T-helper 2 cell treated with Interferon-gamma antibody and Interleukin-4, amounts not matched to agents 5 μg/mL and 100 μg/mL, for 36 hours (primary cell): ENCODE measurements around the gene PEAK1.

ENCODE experiments used
- DNase-seq: peaks from one replicate; pipeline ENCODE4 v3.0.0; 2021; ENCODE audit warnings: low spot score
- H3K27ac Mint-ChIP-seq: one replicate; pipeline ENCODE4 v1.8.0; 2021; ENCODE audit warnings: mild to moderate bottlenecking, mixed read lengths
- H3K27me3 Mint-ChIP-seq: one replicate; pipeline ENCODE4 v1.8.0; 2021; ENCODE audit warnings: low read depth, mixed read lengths
- H3K36me3 Mint-ChIP-seq: one replicate; pipeline ENCODE4 v1.8.0; 2021; ENCODE audit warnings: low read depth, mixed read lengths
- H3K4me1 Mint-ChIP-seq: one replicate; pipeline ENCODE4 v1.8.0; 2021; ENCODE audit warnings: low read depth, mixed read lengths
- H3K4me3 Mint-ChIP-seq: one replicate; pipeline ENCODE4 v1.8.0; 2022; ENCODE audit warnings: mild to moderate bottlenecking, moderate library complexity, mixed read lengths
- H3K9me3 Mint-ChIP-seq: one replicate; pipeline ENCODE4 v1.8.0; 2021; ENCODE audit warnings: mixed read lengths

Gene PEAK1

DNA sequence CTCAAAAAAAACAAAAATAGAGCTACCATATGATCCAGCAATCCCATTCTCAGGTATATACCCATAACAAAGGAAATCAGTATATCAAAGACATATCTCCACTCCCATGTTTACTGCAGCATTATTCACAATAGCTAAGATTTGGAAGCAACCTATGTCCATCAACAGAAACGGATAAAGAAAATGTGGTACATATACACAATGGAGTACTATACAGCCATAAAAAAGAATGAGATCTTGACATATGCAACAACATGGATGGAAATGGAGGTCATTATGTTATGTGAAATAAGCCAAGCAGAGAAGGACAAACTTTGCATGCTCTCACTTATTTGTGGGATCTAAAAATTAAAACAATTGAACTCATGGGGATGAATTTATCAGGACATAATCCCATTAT, 19.6 kb downstream of the PEAK1 start:
- H3K9me3 Mint-ChIP-seq: peaks cover 50% of the 10 kb centered on the region
- H3K27me3 Mint-ChIP-seq: no peaks in the 10 kb centered on the region
- H3K36me3 Mint-ChIP-seq: peaks cover 13% of the 10 kb centered on the region
- no peak overlapping the region for H3K27ac Mint-ChIP-seq
- H3K4me1 Mint-ChIP-seq: peaks cover 10% of the 10 kb centered on the region
- no peak for DNase-seq
- H3K4me3 Mint-ChIP-seq: no peak overlapping the region

DNA sequence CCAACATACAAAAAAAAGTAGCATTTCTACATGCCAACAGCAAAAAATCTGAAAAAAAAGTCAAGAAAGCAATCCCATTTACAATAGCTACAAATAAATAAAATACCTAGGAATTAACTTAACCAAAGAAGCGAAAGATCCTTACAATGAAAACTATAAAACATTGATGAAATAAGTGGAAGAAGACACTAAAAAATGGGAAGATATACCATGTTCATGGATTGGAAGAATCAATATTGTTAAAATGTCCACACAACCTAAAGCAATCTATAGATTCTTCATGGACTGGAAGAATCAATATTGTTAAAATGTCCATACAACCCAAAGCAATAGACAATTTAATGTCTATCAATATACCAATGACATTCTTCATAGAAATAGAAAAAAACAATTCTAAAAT, 21.0 kb downstream of the PEAK1 start:
- peaks cover 17% of the 10 kb centered on the region for H3K36me3 Mint-ChIP-seq
- no peak overlapping the region for H3K4me3 Mint-ChIP-seq
- H3K4me1 Mint-ChIP-seq: peaks cover 10% of the 10 kb centered on the region
- DNase-seq: no peak
- H3K27ac Mint-ChIP-seq: no peak overlapping the region
- no peaks in the 10 kb centered on the region for H3K27me3 Mint-ChIP-seq
- H3K9me3 Mint-ChIP-seq: peaks cover 60% of the 10 kb centered on the region

DNA sequence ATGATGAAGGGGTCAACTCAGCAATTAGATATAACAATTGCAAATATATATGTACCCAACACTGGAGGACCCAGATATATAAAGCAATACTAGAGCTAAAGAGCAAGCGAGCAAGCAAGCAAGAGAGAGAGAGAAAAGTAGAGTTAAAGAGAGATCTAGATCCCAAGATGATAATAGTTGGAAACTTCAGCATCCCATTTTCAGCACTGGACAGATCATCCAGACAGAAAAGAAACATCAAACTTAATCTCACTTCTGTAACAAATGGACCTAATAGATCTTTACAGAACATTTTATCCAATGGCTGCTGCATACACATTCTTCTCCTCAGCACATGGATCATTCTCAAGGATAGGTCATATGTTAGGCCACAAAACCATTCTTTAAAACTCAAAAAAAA, 23.2 kb downstream of the PEAK1 start:
- Mint-ChIP-seq H3K9me3 (peaks cover 60% of the 10 kb centered on the region), H3K27ac (no peak overlapping the region), H3K4me3 (no peak overlapping the region), H3K27me3 (no peaks in the 10 kb centered on the region), H3K4me1 (peaks cover 3% of the 10 kb centered on the region), H3K36me3 (peaks cover 18% of the 10 kb centered on the region)
- DNase-seq: no peak

DNA sequence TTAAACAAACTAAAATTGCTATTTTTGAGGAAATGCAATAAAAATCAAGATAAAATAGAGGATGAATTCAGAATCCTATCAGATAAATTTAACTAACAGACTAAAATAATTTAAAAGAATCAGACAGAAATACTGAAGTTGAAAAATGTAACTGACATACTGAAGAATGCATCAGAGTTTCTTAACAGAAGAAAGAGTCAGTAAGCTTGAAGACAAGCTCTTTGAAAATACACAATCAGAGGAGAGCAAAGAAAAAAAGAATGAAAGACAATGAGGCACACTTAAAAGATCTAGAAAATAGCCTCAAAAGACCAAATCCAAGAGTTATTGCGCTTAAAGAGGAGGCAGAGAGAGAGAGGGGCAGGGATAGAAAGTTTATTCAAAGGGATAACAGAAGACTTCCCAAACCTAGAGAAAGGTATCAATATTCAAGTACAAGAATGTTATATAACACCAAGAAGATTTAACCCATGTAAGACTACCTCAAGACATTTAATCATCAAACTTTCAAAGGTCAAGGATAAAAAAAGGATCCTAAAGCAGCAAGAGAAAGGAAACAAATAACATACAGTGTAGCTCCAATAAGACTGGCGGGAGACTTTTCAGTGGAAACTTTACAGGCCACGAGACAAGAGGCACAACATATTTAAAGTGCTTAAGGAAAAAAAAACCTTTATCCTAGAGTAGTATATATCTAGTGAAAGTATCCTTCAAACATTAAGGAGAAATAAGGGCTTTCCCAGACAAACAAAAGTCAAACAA, 24.7 kb downstream of the PEAK1 start:
- Mint-ChIP-seq H3K9me3 (peaks cover 53% of the 10 kb centered on the region), H3K4me1 (no peaks in the 10 kb centered on the region), H3K4me3 (no peak overlapping the region), H3K27ac (no peak overlapping the region), H3K27me3 (no peaks in the 10 kb centered on the region), H3K36me3 (peaks cover 13% of the 10 kb centered on the region)
- no peak for DNase-seq

DNA sequence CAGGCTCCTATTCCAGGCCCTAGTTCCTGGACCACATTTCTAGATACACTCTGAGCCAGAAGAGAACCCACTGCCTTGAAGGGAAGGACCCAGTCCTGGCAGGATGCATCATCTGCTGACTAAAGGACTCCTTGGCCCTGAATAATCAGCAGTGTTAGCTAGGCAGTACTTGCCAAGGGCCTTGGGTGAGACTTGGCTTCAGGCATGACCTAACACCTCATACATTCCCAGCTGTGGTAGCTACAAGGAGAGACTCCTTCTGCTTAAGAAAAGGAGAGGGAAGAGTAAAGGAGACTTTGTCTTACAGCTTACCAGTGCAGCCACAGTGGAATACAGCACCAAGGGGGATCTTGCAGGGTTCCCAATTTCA, 26.4 kb downstream of the PEAK1 start:
- H3K9me3 Mint-ChIP-seq: peaks cover 35% of the 10 kb centered on the region
- H3K27ac Mint-ChIP-seq: no peak overlapping the region
- no peaks in the 10 kb centered on the region for H3K4me1 Mint-ChIP-seq
- H3K4me3 Mint-ChIP-seq: no peak overlapping the region
- peaks cover 8% of the 10 kb centered on the region for H3K36me3 Mint-ChIP-seq
- H3K27me3 Mint-ChIP-seq: no peaks in the 10 kb centered on the region
- DNase-seq: no peak

DNA sequence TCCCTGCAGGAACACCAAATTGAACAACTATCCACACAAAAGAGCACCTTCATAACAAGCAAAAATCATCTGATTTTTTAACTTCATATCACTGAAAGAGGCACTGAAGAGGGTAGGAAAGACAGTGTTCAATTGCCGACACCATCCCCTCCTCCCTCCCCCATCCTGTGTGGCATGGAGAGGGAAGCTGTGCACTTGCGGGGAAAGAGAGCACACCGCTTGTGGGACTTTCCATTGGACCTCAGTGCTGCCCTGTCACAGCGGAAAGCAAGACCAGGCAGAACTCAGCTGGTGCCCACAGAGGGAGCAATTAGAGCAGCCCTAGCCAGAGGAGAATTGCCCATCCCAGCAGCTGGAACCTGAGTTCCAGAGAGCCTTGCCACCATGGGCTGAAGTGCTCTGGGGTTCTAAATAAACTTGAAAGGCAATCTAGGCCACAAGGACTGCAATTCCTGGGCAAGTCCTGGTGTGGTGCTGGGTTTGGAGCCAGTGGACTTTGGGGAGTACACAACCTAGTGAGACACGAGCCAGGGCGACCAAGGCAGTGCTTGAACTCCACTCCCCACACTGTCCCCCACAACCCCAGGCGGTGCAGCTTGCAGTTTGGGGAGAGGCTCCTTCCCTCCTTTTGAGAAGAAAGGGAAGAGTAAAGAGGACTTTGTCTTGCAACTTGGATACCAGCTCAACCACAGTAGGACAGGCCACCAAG, 27.0 kb downstream of the PEAK1 start:
- H3K4me3 Mint-ChIP-seq: no peak overlapping the region
- H3K27ac Mint-ChIP-seq: no peak overlapping the region
- H3K36me3 Mint-ChIP-seq: peaks cover 8% of the 10 kb centered on the region
- H3K9me3 Mint-ChIP-seq: peaks cover 30% of the 10 kb centered on the region
- no peaks in the 10 kb centered on the region for H3K4me1 Mint-ChIP-seq
- H3K27me3 Mint-ChIP-seq: no peaks in the 10 kb centered on the region
- DNase-seq: no peak

DNA sequence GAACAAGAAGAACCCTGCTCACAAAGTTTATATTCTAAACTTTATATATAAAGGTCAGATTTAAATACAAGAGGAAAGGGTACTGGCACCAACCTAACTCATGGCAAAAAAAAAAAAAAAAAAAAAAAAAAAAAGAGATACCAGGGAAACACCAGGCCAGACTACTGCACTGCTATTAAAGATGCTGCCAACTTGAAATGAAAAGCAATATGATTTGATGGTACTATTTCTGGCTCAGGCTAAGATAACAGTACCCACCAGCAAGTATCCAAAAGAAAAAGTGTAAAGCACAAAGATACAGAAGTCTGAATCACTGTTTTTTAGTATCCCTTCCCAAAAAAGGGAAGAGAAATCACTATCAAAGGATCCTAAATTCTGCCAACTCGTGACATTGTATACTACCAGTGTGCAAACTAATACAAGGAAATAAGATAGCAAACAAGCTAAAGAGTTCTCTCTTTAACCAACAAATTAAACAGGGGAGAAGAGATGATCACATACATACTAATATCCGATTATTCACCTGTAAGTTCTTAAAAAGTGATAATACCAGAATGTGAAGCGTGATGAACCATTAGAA, 28.4 kb downstream of the PEAK1 start:
- DNase-seq: no peak
- Mint-ChIP-seq H3K4me1 (no peaks in the 10 kb centered on the region), H3K27me3 (no peaks in the 10 kb centered on the region), H3K27ac (no peak overlapping the region), H3K4me3 (no peak overlapping the region), H3K36me3 (peaks cover 6% of the 10 kb centered on the region), H3K9me3 (peaks cover 18% of the 10 kb centered on the region)

DNA sequence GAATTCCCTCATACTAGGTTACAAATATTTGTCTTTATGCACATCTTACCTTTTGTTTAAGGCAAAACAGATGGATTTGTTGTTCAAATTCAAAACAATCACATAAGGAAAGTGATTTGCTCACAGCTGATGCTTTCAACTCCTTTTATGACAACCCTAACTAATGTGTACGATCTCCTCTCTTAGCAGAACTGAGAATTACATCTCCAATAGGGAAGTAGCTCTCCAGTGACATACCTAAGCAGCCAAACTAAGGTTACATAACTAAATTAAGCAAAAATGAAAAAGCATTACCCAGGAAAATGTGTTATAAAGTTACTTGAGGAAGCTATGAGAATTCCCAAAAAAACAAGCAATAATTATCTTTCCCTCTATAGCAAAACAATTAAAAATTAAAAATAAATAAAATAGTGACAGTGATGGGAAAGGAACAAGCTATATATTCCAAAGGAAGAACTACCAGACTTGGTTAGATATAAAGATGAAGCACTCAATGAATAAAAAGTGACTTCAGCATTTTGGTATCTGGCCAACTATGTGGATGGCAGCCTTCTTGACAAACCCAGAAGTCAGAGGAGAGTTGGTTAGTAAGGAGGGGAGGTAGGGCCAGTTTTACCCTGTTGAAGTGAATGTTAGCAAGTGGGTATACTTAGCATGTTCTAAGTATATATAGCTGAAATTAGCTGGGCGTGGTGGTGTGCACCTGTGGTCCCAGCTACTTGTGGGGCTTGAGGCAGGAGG, 32.4 kb downstream of the PEAK1 start:
- Mint-ChIP-seq H3K36me3 (no peaks in the 10 kb centered on the region), H3K4me3 (no peak overlapping the region), H3K9me3 (no peaks in the 10 kb centered on the region), H3K27me3 (no peaks in the 10 kb centered on the region), H3K27ac (no peak overlapping the region), H3K4me1 (peaks cover 14% of the 10 kb centered on the region)
- DNase-seq: no peak

DNA sequence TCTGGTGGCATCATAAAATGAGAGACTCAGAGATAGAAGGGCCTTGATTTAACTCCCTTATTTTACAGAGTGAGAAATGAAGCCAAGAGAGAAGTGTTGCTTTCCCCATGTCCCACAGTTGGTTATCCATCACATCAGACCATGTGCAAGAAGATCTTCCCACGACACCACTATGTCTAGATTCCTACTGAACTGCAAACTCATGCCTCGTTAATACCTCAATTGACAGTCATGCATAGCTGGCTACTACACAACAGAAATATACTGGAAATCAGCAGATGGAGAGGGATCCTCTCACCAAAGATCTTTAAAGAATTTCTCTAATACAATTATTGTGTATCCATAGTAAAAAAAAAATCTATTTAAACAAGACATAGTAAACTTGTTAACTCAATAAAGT, 33.3 kb downstream of the PEAK1 start:
- H3K4me1 Mint-ChIP-seq: peaks cover 14% of the 10 kb centered on the region
- DNase-seq: no peak

DNA sequence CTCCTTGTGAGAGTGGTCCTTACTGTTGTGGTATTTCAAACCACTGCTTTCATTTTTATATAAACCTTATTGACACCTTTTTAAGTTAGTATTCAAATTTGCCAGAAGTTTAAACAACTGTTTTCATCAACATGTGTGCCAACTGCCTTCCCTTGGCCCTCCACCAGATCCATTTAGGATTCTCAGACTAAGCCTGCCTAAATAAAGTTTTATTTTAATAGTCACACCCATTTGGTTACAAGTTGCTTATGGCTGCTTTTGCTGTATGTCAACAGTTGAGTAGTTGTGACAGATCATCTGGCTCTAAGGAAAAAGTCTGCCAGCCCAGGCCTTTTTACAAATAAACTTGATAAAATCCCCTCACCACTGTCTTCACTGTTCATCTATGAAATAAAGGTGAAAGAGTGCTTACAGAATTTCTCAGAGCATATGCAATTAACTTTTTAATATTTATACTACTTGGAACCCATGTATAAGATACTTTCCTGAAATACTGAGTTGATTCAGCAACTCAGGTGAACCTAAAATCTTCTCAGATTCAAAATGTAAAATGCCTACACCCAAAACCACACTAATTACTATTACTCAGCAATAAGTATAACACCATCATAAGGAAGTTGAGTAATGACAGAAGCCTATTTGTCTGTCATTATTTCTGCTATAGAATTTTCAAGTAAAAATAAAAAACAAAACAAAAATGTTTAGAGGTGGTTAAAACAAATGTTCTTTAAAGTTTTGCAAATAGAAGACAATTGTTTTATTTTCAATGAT, 35.1 kb downstream of the PEAK1 start:
- H3K27me3 Mint-ChIP-seq: no peaks in the 10 kb centered on the region
- H3K9me3 Mint-ChIP-seq: no peaks in the 10 kb centered on the region
- peaks cover 14% of the 10 kb centered on the region for H3K4me1 Mint-ChIP-seq
- no peak overlapping the region for H3K27ac Mint-ChIP-seq
- no peak for DNase-seq
- H3K36me3 Mint-ChIP-seq: no peaks in the 10 kb centered on the region
- no peak overlapping the region for H3K4me3 Mint-ChIP-seq

More for the DNA sequence above, 33.3 kb downstream of the PEAK1 start:
- Mint-ChIP-seq H3K27me3 (no peaks in the 10 kb centered on the region), H3K27ac (no peak overlapping the region), H3K9me3 (no peaks in the 10 kb centered on the region), H3K4me3 (no peak overlapping the region), H3K36me3 (no peaks in the 10 kb centered on the region)

DNA sequence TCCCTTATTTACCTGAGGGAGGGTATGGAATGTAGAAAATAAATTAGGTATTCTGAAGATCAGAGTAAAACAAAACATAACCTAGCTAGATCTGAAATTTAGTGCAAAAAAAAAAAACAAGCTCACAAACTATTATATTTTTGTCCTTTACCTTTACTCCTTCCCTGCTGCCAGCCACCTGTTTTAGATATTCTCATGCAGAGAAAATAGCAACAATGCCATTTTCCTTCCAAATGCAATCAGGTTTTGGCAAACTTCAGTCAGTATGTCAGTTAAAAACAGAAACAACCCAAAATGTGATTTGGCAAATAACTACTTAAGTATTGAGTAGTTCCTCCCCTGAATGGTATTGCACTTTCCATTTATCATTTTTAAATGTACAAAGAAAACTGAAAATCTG, 35.8 kb downstream of the PEAK1 start:
- Mint-ChIP-seq H3K4me1 (peaks cover 14% of the 10 kb centered on the region), H3K36me3 (no peaks in the 10 kb centered on the region), H3K4me3 (no peak overlapping the region), H3K9me3 (no peaks in the 10 kb centered on the region), H3K27ac (no peak overlapping the region), H3K27me3 (no peaks in the 10 kb centered on the region)
- DNase-seq: no peak

DNA sequence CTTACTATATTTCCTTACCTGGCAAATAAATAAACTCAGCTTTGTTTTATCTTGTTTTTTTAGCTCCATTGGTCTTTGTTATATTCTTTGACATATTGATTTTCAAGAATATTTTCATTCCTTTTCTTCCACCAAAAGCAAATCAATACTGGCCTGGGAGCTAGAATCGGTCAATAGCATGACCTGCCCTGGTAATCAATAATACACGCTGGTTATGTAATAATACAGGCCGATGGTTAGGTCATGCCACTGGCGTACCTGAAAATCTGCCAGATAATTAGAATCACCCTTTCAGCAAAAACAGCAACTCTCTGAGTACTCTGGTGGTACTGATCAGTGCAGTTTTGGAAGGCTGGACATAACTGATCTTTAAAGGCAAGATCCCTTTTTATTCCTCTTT, 39.9 kb downstream of the PEAK1 start:
- no peaks in the 10 kb centered on the region for H3K27me3 Mint-ChIP-seq
- DNase-seq: no peak
- no peaks in the 10 kb centered on the region for H3K36me3 Mint-ChIP-seq
- no peaks in the 10 kb centered on the region for H3K9me3 Mint-ChIP-seq
- peaks cover 10% of the 10 kb centered on the region for H3K4me1 Mint-ChIP-seq
- H3K27ac Mint-ChIP-seq: no peak overlapping the region
- no peak overlapping the region for H3K4me3 Mint-ChIP-seq

DNA sequence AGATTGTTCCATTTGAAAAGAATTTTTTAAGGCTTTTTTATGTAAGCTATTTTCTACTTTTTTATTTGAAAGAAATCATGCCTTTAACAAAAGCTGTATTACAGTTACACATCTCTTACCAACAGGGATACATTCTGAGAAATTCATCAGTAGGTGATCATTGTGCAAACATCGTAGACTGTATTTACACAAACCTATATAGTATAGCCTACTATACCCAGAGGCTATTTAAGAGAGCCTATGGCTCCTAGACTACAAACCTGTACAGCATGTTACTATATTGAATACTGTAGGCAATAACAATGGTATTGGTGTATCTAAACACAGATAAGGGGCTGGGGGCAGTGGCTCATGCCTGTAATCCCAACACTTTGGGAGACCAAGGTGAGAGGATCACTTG, 43.1 kb downstream of the PEAK1 start:
- Mint-ChIP-seq H3K36me3 (no peaks in the 10 kb centered on the region), H3K27me3 (peaks cover 3% of the 10 kb centered on the region), H3K4me1 (peaks cover 2% of the 10 kb centered on the region), H3K4me3 (no peak overlapping the region), H3K9me3 (no peaks in the 10 kb centered on the region), H3K27ac (no peak overlapping the region)
- DNase-seq: no peak
